ENCODE results near the gene NFYB.
"Not testable (repeated sequence)": the region's sequence is repeated elsewhere in the genome, so short reads cannot be mapped to it uniquely, and the experiment has no call there.

Gene NFYB

DNA sequence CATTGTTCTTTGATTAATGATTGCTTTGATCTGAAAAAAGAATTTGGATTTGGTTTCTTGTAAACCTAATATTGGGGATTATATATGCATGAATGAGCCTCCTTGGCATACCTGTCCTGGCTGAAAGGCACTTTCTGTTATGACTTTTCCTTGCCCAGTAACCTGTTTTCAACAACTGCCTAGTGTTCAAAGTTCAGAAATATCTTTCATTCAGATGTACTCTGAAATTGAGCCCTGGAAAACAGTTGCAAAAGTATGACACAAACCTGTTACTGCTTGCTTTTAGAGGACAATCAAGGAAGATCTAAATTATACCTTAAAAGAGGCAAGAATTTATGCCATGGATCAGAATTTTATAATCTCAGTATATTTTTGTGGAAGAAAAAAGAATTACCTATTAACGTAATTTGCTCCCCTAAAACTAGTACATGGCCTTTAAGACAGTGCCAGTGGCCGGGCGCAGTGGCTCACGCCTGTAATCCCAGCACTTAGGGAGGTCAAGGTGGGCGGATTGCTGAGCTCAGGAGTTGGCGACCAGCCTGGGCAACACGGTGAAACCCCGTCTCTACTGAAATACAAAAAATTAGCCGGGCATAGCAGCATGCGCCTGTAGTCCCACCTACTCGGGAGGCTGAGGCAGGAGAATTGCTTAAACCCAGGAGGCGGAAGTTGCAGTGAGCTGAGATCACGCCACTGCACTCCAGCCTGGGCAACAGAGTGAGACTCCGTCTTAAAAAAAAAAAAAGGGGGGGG is 23.0 kb downstream of the NFYB start:
- DNase-seq, result not testable (repeated sequence)

DNA sequence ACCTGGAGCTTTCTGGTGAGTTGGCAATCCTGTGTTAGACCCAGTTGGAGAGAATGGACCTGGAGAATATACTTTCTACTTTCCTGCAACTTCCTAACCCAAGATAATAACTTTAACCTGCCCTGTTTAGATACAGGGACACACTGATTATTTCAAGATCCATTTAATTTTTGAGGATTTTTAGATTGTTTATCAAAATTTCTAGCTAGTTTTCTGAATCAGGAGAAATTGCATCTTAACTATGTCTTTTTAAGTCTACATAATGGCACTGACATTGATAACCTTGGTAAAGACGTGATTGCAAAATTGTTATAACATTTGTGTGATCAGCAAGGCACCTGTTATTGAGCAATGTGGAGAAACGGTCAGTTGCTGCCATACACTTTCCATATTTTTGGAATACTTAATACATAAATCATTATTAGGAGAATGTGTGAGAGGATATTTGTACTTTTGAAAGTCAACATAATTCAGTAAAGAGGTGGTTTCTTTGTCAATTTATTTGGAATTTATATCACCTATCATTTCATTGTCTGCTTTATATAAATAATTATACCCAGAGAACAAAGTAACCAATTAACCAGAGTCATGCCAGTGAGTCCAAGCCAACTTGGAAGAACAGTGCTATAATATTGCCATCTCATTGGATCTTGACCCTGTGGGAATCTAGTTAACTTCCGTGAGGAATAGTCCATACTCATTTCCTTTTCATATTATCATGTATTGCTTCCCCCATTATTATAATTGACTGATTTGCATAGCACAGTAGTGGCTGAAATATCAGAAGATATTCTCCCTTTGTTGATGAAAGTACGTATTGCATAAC is 28.4 kb downstream of the NFYB start:
- no peak for DNase-seq

DNA sequence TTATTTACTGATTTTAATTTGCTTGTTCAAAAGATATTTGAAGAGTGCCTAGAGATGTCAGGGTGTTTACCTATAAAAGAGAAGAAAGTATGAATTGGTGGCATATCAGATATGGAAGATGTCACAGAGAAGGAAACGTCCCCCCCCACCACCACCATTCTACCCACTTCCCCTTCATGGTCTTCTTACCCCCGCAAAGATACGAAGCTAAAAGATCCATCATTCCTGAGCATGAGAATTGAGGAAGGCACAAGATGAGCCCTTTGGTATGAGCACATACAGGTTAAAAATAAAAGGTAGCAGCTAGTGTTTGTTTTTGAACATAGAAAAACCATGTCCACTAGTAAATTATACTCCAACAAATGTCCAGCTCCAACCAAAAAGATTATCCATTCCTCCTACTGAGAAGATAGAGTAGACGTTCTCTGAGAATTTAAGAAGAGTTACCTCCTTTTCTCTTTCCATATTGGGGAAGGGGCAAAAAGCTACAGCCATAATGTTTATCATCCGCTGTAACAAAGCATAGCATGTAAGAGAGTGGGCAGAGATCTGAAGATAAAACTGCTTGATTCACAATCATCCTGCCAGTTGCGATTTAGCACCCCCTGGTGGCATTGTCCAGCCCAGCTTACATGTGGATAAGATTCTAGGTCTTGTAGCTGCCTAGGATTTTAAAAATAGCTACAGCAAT is 29.1 kb downstream of the NFYB start:
- DNase-seq, result peak; percentile 16

DNA sequence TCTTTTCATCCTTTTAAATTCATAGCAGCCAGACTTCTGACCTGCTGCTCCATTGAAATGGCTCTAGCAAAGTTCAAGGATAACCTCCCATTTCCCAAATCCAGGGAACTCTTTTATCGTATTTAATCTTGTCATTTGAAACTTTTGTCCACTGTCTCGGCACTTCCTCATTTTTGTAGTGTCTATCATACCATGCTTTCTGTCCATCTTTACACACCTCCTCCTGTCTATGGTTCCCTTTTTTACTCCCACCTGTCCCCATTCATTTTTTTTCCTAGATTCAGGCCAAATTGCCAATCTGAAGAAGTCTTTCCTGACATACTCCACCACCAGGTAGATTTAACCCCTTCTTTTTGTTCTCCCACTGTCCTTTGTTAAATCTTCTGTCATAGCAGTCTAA is 31.0 kb downstream of the NFYB start:
- DNase-seq, result no peak

DNA sequence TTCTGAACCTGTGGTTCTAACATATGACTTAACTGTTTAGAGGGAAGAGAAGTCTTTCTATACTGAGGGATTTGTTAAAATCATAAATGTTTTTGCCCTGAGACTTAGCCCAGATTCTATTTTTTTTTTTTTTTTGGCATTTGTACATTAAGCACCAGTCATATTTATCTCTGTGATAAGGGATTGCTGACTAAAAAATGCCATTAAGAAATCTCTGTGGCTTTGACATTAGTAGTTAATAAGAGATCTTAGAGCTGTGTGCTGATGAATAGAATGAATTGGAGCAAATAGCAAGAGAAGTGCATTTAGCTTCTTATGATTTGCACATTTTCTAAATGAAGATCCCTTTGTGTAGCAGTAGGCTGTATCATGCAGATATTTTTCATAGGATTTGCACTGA is 32.5 kb downstream of the NFYB start:
- DNase-seq, result no peak

DNA sequence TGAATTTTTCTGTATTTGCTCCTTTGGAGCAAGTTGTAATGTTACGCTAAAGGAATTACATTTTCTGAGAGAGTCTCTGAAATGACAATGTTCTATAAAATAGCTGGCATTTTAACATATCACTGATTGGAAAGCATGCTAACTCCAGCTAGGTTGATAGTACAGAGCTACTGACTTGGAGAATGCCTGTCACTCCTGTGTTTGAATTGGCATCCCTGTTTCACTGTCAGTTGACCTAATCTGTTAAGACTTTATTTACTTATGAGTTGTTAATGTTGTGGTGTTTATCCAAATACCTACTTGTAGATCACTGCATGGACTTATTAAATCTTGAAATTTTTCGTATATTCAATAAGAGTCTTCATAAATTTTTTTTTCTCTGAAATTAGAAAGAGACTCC is 40.1 kb downstream of the NFYB start:
- no peak for DNase-seq

DNA sequence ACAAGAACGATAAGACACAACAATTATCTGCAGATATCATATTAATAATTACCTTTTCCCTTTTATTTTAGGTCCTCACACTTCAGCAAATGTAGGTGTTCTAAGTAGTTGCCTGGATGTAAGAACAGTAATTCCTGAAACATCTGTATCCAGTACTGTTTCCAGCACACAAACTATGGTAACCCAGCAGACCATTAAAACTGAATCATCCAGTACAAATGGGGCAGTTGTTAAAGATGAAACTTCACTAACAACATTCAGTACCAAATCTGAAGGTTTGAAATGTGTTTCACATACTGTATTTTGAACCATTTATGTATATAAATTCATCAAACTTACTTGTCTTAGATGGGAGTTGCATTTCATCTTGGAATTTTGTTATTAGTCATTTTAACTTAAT is 42.7 kb downstream of the NFYB start:
- no peak for DNase-seq

DNA sequence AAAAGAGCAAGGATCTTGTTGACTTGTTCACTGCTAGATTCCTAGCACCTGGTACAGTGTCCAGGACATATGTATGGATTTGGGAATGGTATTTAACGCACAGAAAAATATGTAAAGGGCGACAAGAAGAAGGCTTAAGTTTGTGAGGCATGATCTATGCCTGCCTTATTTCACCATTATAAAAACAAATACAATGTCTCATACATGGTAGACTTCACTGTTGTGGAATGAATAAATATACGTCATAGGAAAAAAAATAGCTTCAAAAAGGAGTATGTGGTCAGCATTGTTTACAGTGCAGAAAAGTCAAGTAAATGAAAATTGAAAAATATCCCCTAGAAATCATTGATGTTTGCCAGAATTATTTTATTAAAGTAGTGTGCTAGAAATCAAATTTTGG is 43.7 kb downstream of the NFYB start:
- no peak for DNase-seq

DNA sequence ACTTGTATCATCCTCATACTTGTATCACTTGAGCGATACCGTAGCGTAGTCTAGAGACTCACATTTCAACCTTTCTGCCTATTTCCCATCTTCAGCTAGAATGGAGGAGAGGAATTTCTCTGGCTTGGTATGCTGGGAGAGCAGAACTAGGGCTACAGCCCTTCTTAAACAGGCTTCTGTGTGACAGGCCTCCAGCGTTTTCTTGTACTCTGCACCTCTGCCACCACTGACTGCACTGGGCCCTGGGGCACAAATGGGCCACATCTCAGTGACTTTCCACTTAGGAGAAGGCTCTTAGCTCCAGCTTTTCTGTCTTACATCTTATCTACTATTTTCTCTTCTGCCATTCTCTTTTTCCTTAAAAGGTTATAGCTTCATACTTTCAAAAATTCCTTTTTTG is 46.9 kb downstream of the NFYB start:
- no peak for DNase-seq

DNA sequence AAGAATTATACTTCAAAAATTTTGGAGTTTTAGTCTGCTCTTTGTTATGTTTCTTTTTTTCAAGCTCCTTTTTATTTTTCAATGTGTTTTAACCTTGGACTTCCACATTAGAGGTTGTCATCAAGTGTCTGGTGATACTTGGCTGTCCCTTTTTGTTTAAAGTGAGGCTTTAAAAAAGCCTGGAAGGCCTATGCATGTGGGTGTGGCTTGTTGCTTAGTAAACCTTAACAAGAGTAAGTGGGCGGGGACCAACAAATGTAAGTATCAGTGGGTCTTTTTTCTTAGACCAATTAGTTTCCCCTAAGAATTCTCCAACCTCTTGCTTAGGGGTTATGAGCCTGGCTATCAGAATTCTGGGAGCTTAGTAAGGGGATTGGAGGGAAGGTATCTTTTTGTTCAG is 47.3 kb downstream of the NFYB start:
- no peak for DNase-seq

DNA sequence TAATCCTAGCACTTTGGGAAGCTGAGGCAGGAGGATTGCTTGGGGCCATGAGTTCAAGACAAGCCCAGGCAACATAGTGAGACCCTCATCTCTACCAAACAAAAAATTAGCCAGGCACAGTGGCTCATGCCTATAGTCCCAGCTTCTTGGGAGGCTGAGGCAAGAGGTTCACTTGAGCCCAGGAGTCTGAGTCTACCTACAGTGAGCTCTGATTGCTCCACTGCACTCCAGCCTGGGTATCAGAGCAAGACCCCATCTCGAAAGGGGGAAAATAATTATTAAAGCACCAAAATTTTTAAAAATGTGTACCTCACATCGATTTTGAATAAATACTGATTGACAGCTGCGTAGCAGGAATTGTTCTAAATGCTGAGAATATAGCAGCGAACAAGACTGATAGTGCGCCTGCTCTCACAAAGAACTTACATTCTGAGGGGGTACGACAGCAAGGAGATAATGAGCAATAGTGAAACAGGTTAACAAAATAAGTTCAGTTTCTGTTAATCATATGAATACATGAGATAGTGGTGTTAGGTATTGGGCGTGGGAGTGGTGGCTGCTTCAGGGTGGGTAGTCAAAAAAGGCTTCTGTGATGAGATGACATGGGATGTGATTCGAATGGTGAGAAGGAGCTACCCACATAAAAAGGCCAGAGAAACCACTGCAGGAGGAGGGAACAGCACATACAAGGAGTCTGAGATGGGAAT is 54.1 kb downstream of the NFYB start:
- no peak for DNase-seq

DNA sequence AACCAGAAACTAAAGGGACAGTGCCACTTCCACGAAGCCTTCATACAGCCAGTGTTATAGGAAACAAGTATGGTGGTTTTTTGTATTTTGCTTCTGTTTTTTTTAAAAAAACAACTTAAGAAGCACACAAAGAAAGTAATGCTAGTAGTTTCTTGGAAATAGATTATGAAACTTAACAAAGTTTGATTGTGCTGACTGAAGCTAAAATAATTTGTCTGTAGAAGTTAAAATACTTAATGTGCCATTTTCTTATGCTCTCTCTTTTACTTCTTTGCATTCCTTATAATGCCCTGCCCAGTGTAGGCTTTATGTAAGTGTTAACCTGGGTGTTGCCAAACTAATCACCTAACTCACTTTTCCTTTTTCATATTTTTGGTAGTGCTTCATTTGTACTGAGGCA is 57.2 kb downstream of the NFYB start:
- no peak for DNase-seq

DNA sequence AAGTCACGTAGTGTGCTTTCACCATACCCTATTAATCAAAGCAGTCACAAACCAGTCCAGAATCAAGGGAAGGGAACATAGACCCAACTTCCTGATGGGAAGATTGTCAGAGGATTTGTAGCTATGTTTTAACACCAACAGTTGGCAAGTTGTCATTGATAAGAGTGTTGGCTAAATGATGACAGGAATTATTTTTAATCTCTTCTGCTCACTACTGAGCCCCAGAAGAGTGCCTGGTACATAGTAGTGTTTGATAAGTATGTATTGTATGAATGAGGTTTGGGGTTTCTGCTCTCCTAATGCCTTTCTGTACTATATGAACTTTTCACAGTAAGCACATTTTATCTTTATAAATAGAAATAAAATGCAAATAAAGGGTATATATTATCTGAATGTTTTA is 59.0 kb downstream of the NFYB start:
- no peak for DNase-seq

DNA sequence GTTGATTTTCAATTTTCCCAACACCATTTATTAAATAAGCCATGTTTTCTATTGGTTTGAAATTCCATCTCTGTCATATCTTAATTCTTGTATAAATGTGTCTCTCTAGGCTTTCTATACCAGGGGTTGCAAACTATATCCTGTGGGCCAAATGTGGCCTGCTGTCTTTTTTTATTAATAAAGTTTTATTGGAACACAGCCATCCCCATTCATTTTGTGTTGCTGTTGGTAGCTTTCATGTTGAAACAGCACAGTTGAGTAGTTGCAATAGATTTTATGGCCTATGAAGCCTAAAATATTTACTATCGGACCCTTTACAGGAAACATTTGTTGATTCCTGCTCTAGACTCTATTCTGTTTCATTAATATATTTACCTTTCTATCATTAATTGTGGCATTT is 64.3 kb downstream of the NFYB start:
- DNase-seq, result no peak

DNA sequence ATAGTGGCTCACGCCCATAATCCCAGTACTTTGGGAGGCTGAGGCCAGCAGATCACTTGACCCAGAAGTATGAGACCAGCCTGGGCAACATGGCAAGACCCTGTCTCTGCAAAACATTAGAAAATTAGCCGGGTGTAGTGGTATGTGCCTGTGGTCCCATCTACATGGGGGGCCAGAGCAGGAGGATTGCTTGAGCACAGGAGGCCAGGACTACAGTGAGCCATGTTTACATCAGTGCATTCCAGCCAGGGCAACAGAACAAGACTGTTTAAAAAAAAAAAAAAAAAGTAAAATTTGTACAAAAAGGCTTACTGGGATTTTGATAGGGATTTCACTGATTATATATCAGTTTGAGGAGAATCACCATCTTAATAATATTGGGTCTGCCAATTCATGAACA is 65.9 kb downstream of the NFYB start:
- DNase-seq, result no peak

Measured in 8988T (cell line).